ENCODE measurements around the gene CYP2S1. TPM values are rescaled to one million over a fixed set of nuclear protein-coding genes. Genes with fewer than 3 reads are reported as not detected.

Gene CYP2S1
- total and polyA plus RNA-seq, 2 experiments from 2014 or later = 130 to 315 TPM

DNA sequence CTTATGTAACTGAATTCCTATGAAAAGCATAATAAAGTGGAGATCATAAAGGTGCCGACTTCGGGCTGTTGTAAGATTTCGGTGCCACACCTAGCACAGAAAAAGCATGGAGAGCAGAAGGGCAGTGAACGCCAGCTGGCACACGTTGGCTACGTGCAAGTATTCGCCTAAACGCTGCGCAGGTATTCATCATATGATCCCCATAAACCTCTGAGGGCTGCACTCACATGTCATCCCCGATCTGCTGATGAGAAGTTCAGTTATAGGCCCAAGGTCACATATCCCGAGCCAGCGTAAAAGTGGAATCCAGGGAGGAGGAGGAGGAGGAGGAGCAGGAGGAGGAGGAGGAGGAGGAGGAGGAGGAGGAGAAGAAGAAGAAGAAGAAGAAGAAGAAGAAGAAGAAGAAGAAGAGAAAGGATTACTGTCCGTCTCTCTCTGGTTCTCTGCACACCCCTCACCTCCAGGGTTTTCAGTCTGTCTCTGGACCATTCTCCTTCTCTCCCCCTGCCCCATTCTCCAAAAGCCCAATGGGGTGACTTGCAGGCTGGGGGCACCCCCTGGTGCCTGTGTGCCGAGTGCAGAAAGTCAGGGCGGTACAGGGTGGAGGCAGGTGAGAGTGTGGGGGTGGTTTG, 18.6 kb upstream of the CYP2S1 start (continued):
- TF ChIP-seq, protein P1, sequence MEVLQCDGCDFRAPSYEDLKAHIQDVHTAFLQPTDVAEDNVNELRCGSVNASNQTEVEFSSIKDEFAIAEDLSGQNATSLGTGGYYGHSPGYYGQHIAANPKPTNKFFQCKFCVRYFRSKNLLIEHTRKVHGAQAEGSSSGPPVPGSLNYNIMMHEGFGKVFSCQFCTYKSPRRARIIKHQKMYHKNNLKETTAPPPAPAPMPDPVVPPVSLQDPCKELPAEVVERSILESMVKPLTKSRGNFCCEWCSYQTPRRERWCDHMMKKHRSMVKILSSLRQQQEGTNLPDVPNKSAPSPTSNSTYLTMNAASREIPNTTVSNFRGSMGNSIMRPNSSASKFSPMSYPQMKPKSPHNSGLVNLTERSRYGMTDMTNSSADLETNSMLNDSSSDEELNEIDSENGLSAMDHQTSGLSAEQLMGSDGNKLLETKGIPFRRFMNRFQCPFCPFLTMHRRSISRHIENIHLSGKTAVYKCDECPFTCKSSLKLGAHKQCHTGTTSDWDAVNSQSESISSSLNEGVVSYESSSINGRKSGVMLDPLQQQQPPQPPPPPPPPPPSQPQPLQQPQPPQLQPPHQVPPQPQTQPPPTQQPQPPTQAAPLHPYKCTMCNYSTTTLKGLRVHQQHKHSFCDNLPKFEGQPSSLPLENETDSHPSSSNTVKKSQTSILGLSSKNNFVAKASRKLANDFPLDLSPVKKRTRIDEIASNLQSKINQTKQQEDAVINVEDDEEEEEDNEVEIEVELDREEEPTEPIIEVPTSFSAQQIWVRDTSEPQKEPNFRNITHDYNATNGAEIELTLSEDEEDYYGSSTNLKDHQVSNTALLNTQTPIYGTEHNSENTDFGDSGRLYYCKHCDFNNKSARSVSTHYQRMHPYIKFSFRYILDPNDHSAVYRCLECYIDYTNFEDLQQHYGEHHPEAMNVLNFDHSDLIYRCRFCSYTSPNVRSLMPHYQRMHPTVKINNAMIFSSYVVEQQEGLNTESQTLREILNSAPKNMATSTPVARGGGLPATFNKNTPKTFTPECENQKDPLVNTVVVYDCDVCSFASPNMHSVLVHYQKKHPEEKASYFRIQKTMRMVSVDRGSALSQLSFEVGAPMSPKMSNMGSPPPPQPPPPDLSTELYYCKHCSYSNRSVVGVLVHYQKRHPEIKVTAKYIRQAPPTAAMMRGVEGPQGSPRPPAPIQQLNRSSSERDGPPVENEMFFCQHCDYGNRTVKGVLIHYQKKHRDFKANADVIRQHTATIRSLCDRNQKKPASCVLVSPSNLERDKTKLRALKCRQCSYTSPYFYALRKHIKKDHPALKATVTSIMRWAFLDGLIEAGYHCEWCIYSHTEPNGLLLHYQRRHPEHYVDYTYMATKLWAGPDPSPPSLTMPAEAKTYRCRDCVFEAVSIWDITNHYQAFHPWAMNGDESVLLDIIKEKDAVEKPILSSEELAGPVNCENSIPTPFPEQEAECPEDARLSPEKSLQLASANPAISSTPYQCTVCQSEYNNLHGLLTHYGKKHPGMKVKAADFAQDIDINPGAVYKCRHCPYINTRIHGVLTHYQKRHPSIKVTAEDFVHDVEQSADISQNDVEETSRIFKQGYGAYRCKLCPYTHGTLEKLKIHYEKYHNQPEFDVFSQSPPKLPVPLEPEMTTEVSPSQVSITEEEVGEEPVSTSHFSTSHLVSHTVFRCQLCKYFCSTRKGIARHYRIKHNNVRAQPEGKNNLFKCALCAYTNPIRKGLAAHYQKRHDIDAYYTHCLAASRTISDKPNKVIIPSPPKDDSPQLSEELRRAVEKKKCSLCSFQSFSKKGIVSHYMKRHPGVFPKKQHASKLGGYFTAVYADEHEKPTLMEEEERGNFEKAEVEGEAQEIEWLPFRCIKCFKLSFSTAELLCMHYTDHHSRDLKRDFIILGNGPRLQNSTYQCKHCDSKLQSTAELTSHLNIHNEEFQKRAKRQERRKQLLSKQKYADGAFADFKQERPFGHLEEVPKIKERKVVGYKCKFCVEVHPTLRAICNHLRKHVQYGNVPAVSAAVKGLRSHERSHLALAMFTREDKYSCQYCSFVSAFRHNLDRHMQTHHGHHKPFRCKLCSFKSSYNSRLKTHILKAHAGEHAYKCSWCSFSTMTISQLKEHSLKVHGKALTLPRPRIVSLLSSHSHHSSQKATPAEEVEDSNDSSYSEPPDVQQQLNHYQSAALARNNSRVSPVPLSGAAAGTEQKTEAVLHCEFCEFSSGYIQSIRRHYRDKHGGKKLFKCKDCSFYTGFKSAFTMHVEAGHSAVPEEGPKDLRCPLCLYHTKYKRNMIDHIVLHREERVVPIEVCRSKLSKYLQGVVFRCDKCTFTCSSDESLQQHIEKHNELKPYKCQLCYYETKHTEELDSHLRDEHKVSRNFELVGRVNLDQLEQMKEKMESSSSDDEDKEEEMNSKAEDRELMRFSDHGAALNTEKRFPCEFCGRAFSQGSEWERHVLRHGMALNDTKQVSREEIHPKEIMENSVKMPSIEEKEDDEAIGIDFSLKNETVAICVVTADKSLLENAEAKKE (CRISPR knock-in tag; IDR thresholded peaks at IDR 0.05) = no peak
- TF ChIP-seq, protein P2, sequence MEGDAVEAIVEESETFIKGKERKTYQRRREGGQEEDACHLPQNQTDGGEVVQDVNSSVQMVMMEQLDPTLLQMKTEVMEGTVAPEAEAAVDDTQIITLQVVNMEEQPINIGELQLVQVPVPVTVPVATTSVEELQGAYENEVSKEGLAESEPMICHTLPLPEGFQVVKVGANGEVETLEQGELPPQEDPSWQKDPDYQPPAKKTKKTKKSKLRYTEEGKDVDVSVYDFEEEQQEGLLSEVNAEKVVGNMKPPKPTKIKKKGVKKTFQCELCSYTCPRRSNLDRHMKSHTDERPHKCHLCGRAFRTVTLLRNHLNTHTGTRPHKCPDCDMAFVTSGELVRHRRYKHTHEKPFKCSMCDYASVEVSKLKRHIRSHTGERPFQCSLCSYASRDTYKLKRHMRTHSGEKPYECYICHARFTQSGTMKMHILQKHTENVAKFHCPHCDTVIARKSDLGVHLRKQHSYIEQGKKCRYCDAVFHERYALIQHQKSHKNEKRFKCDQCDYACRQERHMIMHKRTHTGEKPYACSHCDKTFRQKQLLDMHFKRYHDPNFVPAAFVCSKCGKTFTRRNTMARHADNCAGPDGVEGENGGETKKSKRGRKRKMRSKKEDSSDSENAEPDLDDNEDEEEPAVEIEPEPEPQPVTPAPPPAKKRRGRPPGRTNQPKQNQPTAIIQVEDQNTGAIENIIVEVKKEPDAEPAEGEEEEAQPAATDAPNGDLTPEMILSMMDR (conservative IDR thresholded peaks at IDR 0.05; ENCODE audit: low read depth in 2 of 2) = no peak
- no peak for TF ChIP-seq ZNF331 (CRISPR knock-in tag; IDR thresholded peaks at IDR 0.05; ENCODE audit: low read depth)
- TF ChIP-seq NANOG (IDR thresholded peaks at IDR 0.05; ENCODE audit: borderline replicate concordance) = no peak
- no peak for TF ChIP-seq POLR2AphosphoS5 (IDR thresholded peaks at IDR 0.05; ENCODE audit: low read depth)
- TF ChIP-seq, protein P3, sequence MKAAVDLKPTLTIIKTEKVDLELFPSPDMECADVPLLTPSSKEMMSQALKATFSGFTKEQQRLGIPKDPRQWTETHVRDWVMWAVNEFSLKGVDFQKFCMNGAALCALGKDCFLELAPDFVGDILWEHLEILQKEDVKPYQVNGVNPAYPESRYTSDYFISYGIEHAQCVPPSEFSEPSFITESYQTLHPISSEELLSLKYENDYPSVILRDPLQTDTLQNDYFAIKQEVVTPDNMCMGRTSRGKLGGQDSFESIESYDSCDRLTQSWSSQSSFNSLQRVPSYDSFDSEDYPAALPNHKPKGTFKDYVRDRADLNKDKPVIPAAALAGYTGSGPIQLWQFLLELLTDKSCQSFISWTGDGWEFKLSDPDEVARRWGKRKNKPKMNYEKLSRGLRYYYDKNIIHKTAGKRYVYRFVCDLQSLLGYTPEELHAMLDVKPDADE (IDR thresholded peaks at IDR 0.05) = no peak
- TF ChIP-seq EZH2phosphoT487 (IDR thresholded peaks at IDR 0.05; ENCODE audit: unreplicated experiment) = no peak
- TF ChIP-seq STAT1 (IDR thresholded peaks at IDR 0.05; ENCODE audit: unreplicated experiment) = no peak
- no peak for TF ChIP-seq JUNB (IDR thresholded peaks at IDR 0.05; ENCODE audit: unreplicated experiment)

Data from GM23338 (cell line).